HG02884 (cell line): ENCODE data around the gene IL18RAP.

ENCODE experiments used
- ATAC-seq: cut with Tn5 transposase; IDR thresholded peaks from one replicate; pipeline ENCODE4 v1.9.1; 2021; ENCODE audit warnings: mild to moderate bottlenecking, moderate library complexity; ENCODE audit not compliant: unreplicated experiment

IL18RAP gene

GRCh38 chr2:102451968-102452367, 29.0 kb downstream of the IL18RAP start:
- no peak for ATAC-seq

- no peak for ATAC-seq
Measured at GRCh38 chr2:102453501-102453900, 30.5 kb downstream of the IL18RAP start.

GRCh38 chr2:102455061-102455670, 32.2 kb downstream of the IL18RAP start:
- no peak for ATAC-seq

GRCh38 chr2:102460467-102460866, 37.5 kb downstream of the IL18RAP start:
- ATAC-seq = no peak

- no peak for ATAC-seq
Measured at GRCh38 chr2:102461188-102461587, 38.2 kb downstream of the IL18RAP start.

- no peak for ATAC-seq
Measured at GRCh38 chr2:102463160-102463559, 40.2 kb downstream of the IL18RAP start.

- ATAC-seq = no peak
Measured at GRCh38 chr2:102470168-102470567, 47.2 kb downstream of the IL18RAP start.

- ATAC-seq = no peak
Measured at GRCh38 chr2:102473020-102473419, 50.1 kb downstream of the IL18RAP start, which contains the start of gene SLC9A4. SLC9A4 (plus strand) TSS chr2:102473226; CDS start chr2:102473760, 534 bp downstream.

- ATAC-seq = no peak
Measured at GRCh38 chr2:102473631-102474030, 50.7 kb downstream of the IL18RAP start.

- ATAC-seq = no peak
Measured at GRCh38 chr2:102474785-102475184, 51.8 kb downstream of the IL18RAP start.

- ATAC-seq = no peak
Measured at GRCh38 chr2:102478686-102479470, 55.9 kb downstream of the IL18RAP start.

- ATAC-seq = no peak
Measured at GRCh38 chr2:102480285-102481195, 57.6 kb downstream of the IL18RAP start.

GRCh38 chr2:102481931-102482330, 59.0 kb downstream of the IL18RAP start:
- ATAC-seq = no peak

GRCh38 chr2:102483086-102483485, 60.1 kb downstream of the IL18RAP start:
- no peak for ATAC-seq

GRCh38 chr2:102484310-102485061, 61.5 kb downstream of the IL18RAP start:
- ATAC-seq = no peak

GRCh38 chr2:102485147-102485785, 62.3 kb downstream of the IL18RAP start:
- ATAC-seq = no peak

GRCh38 chr2:102486941-102487702, 64.2 kb downstream of the IL18RAP start:
- ATAC-seq = no peak

- ATAC-seq = no peak
Measured at GRCh38 chr2:102487761-102488462, 65.0 kb downstream of the IL18RAP start.

GRCh38 chr2:102489646-102490045, 66.7 kb downstream of the IL18RAP start:
- ATAC-seq = no peak
